PC-9 (cell line): ENCODE data around the gene DIRAS3. TPM values are rescaled to one million over a fixed set of nuclear protein-coding genes. Genes with fewer than 3 reads are reported as not detected.

Experiments
- BruUV-seq: library from RNA; stranded (reverse); fragments of 400-500 nt; replicated peaks from 2 replicates; lab custom pipeline; 2021; lab: Mats Ljungman, UMichigan
- CTCF ChIA-PET: fragments of 300-600 bp; sonication (Branson Sonifier 250); formaldehyde crosslinking; loops from one replicate; lab custom pipeline; 2022; ENCODE audit warnings: antibody characterized with exemption; lab: Charles Lee
- POLR2A ChIA-PET: fragments of 300-600 bp; sonication (Branson Sonifier 250); formaldehyde crosslinking; loops from one replicate; lab custom pipeline; 2022; ENCODE audit warnings: antibody characterized with exemption; ENCODE audit not compliant: unreplicated experiment; lab: Charles Lee
- DNase-seq, 2 experiments: peaks; one replicate each; pipeline versions ENCODE4 v3.0.0 to v3.0.0-alpha.2; 2015 to 2022; ENCODE audit warnings: mixed read lengths in 1 of 2
- H2AFZ ChIP-seq: fragments of 200-600 bp; sonication (generic); 2 replicates; pipeline ENCODE4 v1.8.1; 2017; ENCODE audit warnings: antibody characterized with exemption
- H3F3A ChIP-seq: fragments of 200-600 bp; sonication (generic); 2 replicates; pipeline ENCODE4 v1.8.1; 2017; ENCODE audit warnings: antibody characterized with exemption, mild to moderate bottlenecking, low read depth; ENCODE audit not compliant: insufficient read depth
- H3K27ac ChIP-seq: fragments of 200-600 bp; sonication (generic); 2 replicates; pipeline ENCODE4 v1.6.1; 2016; ENCODE audit warnings: mixed run types
- H3K27me3 ChIP-seq: fragments of 200-600 bp; sonication (generic); 2 replicates; pipeline ENCODE4 v1.6.1; 2016; ENCODE audit warnings: low read depth, mixed run types; ENCODE audit not compliant: insufficient read depth
- H3K36me3 ChIP-seq: fragments of 200-600 bp; sonication (generic); 2 replicates; pipeline ENCODE4 v1.6.1; 2016; ENCODE audit warnings: low read depth, mixed run types
- H3K4me1 ChIP-seq: fragments of 200-600 bp; sonication (generic); replicated peaks from 2 replicates; pipeline ENCODE4 v1.6.1; 2016; ENCODE audit warnings: mixed run types; ENCODE audit not compliant: insufficient read depth
- H3K4me2 ChIP-seq: fragments of 200-600 bp; sonication (generic); 2 replicates; pipeline ENCODE4 v1.6.1; 2017; ENCODE audit warnings: mixed run types
- H3K4me3 ChIP-seq: fragments of 200-600 bp; sonication (generic); 2 replicates; pipeline ENCODE4 v1.6.1; 2016; ENCODE audit warnings: mixed run types
- H3K79me2 ChIP-seq: fragments of 200-600 bp; sonication (generic); 2 replicates; pipeline ENCODE4 v1.6.1; 2017; ENCODE audit warnings: low read depth, mixed run types
- H3K9me2 ChIP-seq: fragments of 200-600 bp; sonication (generic); 2 replicates; pipeline ENCODE4 v1.8.1; 2017; ENCODE audit warnings: mild to moderate bottlenecking; ENCODE audit not compliant: insufficient read depth
- H3K9me3 ChIP-seq: fragments of 200-600 bp; sonication (generic); 2 replicates; pipeline ENCODE4 v1.8.1; 2016; ENCODE audit warnings: low read depth; ENCODE audit not compliant: insufficient read depth
- H4K20me1 ChIP-seq: fragments of 200-600 bp; sonication (generic); 2 replicates; pipeline ENCODE4 v1.8.1; 2017; ENCODE audit not compliant: insufficient read depth
- EZH2 ChIP-seq: fragments of 200-600 bp; sonication (generic); IDR thresholded peaks from 2 replicates; pipeline ENCODE4 v1.8.0; 2017; ENCODE audit warnings: antibody characterized with exemption, low read depth
- intact Hi-C: fragments of 100-400 bp; cut with micrococcal nuclease; formaldehyde crosslinking; loops from one replicate; pipeline ENCODE4 v1.10.0; 2022; ENCODE audit not compliant: unreplicated experiment
- total RNA-seq: library from RNA; stranded (reverse); gene quantifications from 2 replicates; pipeline ENCODE4 v1.2.3, GENCODE V29; 2021
- TF ChIP-seq, protein P1 (sequence below): fragments of 200-600 bp; sonication (generic); conservative IDR thresholded peaks from 2 replicates; pipeline ENCODE4 v1.6.1; 2017; ENCODE audit warnings: mixed run types, antibody characterized with exemption, mild to moderate bottlenecking, moderate library complexity

Gene DIRAS3
- total RNA-seq, 1 experiment from 2014 or later: not detected

DNA sequence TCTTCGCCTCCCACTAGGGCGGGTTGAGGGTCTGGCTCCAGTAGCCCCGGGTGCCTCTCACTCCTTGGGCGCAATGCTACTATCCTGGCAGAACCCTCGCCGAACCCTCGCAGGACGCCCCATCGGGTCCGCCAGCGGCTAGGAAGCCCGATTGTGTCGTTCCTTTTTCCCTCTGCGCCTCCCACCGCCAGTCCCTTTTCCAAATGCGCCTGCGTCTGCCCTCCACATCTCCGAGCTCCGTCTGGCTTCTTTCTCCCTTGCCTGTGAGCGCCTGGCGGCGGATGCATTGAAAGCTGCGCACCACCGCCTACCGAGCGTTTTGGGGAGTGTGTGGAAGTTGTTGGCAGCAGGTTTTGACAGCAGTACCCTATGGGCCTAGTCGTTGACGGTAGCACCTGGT lies 1.0 kb upstream of the DIRAS3 start:
- Histone ChIP-seq H2AFZ (no peak overlapping the region), H3F3A (no peaks in the 10 kb centered on the region), H3K36me3 (no peaks in the 10 kb centered on the region), H3K9me3 (no peaks in the 10 kb centered on the region), H3K4me3 (no peak overlapping the region), H3K4me2 (no peak overlapping the region), H4K20me1 (no peaks in the 10 kb centered on the region), H3K9me2 (no peaks in the 10 kb centered on the region), H3K4me1 (no peaks in the 10 kb centered on the region), H3K79me2 (no peaks in the 10 kb centered on the region), H3K27ac (no peak overlapping the region), H3K27me3 (no peaks in the 10 kb centered on the region)
- ChIA-PET CTCF (no interaction called here), POLR2A (no interaction called here)
- no peak for DNase-seq
- BruUV-seq: no TSS peak
- intact Hi-C loops: no loop called here
- TF ChIP-seq, protein P1, sequence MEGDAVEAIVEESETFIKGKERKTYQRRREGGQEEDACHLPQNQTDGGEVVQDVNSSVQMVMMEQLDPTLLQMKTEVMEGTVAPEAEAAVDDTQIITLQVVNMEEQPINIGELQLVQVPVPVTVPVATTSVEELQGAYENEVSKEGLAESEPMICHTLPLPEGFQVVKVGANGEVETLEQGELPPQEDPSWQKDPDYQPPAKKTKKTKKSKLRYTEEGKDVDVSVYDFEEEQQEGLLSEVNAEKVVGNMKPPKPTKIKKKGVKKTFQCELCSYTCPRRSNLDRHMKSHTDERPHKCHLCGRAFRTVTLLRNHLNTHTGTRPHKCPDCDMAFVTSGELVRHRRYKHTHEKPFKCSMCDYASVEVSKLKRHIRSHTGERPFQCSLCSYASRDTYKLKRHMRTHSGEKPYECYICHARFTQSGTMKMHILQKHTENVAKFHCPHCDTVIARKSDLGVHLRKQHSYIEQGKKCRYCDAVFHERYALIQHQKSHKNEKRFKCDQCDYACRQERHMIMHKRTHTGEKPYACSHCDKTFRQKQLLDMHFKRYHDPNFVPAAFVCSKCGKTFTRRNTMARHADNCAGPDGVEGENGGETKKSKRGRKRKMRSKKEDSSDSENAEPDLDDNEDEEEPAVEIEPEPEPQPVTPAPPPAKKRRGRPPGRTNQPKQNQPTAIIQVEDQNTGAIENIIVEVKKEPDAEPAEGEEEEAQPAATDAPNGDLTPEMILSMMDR: no peak

DNA sequence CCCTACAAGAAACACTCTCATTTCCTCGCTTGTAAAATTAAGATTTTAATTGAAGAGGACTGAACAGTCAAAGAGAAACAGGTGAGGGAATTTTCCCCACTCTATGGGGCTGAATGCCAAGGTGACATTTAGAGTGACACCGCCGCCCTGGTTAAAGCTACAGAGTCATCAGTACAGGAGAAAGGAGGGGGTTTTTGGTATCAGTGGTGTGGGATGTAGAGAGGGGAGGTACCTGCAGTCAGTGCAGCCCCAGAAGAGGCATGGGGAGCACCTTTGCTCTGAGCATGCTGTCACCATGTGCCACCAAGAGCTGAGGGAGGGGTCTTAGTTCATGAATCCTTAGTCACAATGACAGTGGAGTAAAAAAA lies 2.8 kb downstream of the DIRAS3 start:
- POLR2A ChIA-PET: no interaction called here
- H3K36me3 ChIP-seq: no peaks in the 10 kb centered on the region
- 0 out of 2 replicates have a peak, but pooled peaks cover 3% of the 10 kb centered on the region for H3K9me2 ChIP-seq
- no peak overlapping the region for H3K4me2 ChIP-seq
- H2AFZ ChIP-seq: no peak overlapping the region
- intact Hi-C loops: no loop called here
- no peaks in the 10 kb centered on the region for H3K9me3 ChIP-seq
- no peaks in the 10 kb centered on the region for H3K79me2 ChIP-seq
- H3K27me3 ChIP-seq: no peaks in the 10 kb centered on the region
- CTCF ChIA-PET: no interaction called here
- no TSS peak for BruUV-seq
- DNase-seq: no peak
- no peak overlapping the region for H3K27ac ChIP-seq
- no peak overlapping the region for H3K4me3 ChIP-seq
- no peaks in the 10 kb centered on the region for H4K20me1 ChIP-seq
- H3K4me1 ChIP-seq: no peaks in the 10 kb centered on the region
- TF ChIP-seq, protein P1: no peak
- TF ChIP-seq EZH2: no peak
- H3F3A ChIP-seq: no peaks in the 10 kb centered on the region

DNA sequence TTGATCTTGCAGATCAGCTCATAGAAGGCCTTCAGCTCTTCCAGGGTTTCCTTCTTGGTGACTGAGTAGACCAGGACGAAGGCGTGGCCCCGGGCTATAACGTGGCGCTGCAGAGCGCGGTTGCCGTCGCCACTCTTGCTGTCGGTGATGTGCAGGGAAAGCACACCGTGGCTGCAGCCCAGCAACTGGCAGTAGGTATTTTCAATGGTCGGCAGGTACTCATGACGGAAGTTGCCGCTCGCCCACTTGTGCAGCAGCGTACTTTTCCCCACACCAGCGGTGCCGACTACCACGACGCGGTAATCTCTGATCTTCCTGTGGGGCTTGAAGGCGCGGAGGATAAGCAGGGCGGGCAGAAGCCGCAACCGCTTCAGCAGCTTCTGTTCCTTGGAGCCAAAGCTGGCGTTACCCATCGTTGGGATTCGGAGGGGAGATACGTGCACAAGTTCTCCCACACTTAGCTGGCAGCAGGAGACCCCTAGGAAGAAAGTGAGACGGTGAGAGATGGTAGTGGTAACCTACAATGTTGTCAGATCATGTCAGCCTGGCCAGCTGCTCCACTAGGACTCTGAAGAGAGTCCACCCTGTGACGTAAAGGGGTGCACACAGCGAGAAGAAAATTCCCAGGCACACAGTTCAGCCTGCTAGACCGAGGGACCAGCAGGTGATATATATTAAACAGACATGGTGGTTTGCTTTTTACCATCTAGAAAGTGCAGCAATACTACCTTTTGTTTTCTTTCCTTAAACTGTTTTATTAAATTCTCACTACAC lies 3.4 kb downstream of the DIRAS3 start:
- no peaks in the 10 kb centered on the region for H4K20me1 ChIP-seq
- H3K4me2 ChIP-seq: no peak overlapping the region
- POLR2A ChIA-PET: no interaction called here
- no TSS peak for BruUV-seq
- TF ChIP-seq, protein P1: no peak
- no peak for TF ChIP-seq EZH2
- H3K4me1 ChIP-seq: no peaks in the 10 kb centered on the region
- no peak overlapping the region for H3K27ac ChIP-seq
- no peaks in the 10 kb centered on the region for H3K27me3 ChIP-seq
- no peak for DNase-seq
- no peak overlapping the region for H2AFZ ChIP-seq
- no peaks in the 10 kb centered on the region for H3K79me2 ChIP-seq
- no peaks in the 10 kb centered on the region for H3K9me3 ChIP-seq
- H3K36me3 ChIP-seq: no peaks in the 10 kb centered on the region
- H3K9me2 ChIP-seq: 0 out of 2 replicates have a peak, but pooled peaks cover 3% of the 10 kb centered on the region
- intact Hi-C loops: no loop called here
- CTCF ChIA-PET: no interaction called here
- H3K4me3 ChIP-seq: no peak overlapping the region
- no peaks in the 10 kb centered on the region for H3F3A ChIP-seq
